GM21447 (cell line): ENCODE results near the gene RPEL1.
"Not testable (repeated sequence)": the region's sequence is repeated elsewhere in the genome, so short reads cannot be mapped to it uniquely, and the experiment has no call there.

Source experiments
- ATAC-seq: cut with Tn5 transposase; IDR thresholded peaks from one replicate; pipeline ENCODE4 v1.9.1; 2021; ENCODE audit not compliant: unreplicated experiment

Gene RPEL1

GRCh38 chr10:103245587-103245986 lies at the start of gene RPEL1:
TSS of gene RPEL1 (plus strand) at chr10:103245887. CDS start at chr10:103245997, 110 bp downstream.
- ATAC-seq = not testable (repeated sequence)

GRCh38 chr10:103196516-103196915 lies 49.2 kb upstream of the RPEL1 start:
- no peak for ATAC-seq

GRCh38 chr10:103197174-103197573 lies 48.5 kb upstream of the RPEL1 start:
- ATAC-seq = no peak

GRCh38 chr10:103197903-103198302 lies 47.8 kb upstream of the RPEL1 start:
- no peak for ATAC-seq

- no peak for ATAC-seq
These were observed 47.0 kb upstream of the RPEL1 start for GRCh38 chr10:103198648-103199047.

- ATAC-seq = no peak
These were observed 46.2 kb upstream of the RPEL1 start for GRCh38 chr10:103199488-103199887.

- no peak for ATAC-seq
These were observed 43.4 kb upstream of the RPEL1 start for GRCh38 chr10:103202319-103202718.

GRCh38 chr10:103203466-103203865 lies 42.2 kb upstream of the RPEL1 start:
- ATAC-seq = no peak

- no peak for ATAC-seq
These were observed 41.1 kb upstream of the RPEL1 start for GRCh38 chr10:103204353-103205255.

- not testable (repeated sequence) for ATAC-seq
These were observed 40.3 kb upstream of the RPEL1 start for GRCh38 chr10:103205401-103205800.

GRCh38 chr10:103206715-103207114 lies 39.0 kb upstream of the RPEL1 start:
- not testable (repeated sequence) for ATAC-seq

- no peak for ATAC-seq
These were observed 38.5 kb upstream of the RPEL1 start for GRCh38 chr10:103207141-103207540.

GRCh38 chr10:103207643-103208042 lies 38.0 kb upstream of the RPEL1 start:
- ATAC-seq = not testable (repeated sequence)

- ATAC-seq = not testable (repeated sequence)
These were observed 35.4 kb upstream of the RPEL1 start for GRCh38 chr10:103210262-103210661.

GRCh38 chr10:103215601-103216000 lies 30.1 kb upstream of the RPEL1 start:
- no peak for ATAC-seq

GRCh38 chr10:103216362-103216761 lies 29.3 kb upstream of the RPEL1 start:
- ATAC-seq = not testable (repeated sequence)

GRCh38 chr10:103224133-103224532 lies 21.6 kb upstream of the RPEL1 start:
- ATAC-seq = no peak

- not testable (repeated sequence) for ATAC-seq
These were observed 21.0 kb upstream of the RPEL1 start for GRCh38 chr10:103224721-103225120.

GRCh38 chr10:103225939-103226338 lies 19.7 kb upstream of the RPEL1 start:
- ATAC-seq = no peak

- ATAC-seq = no peak
These were observed 18.3 kb upstream of the RPEL1 start for GRCh38 chr10:103227416-103227815.

- ATAC-seq = no peak
These were observed 14.6 kb upstream of the RPEL1 start for GRCh38 chr10:103231047-103231551.

GRCh38 chr10:103232131-103232673 lies 13.5 kb upstream of the RPEL1 start:
- ATAC-seq = no peak
